RWPE1 (cell line): ENCODE results near the gene ASIC2.

Experiments
- CTCF ChIA-PET: fragments of 350-600 bp; sonication (Branson Sonifier 250); formaldehyde crosslinking; extraction: SDS; loops from one replicate; lab custom pipeline; 2021; lab: Yijun Ruan, JAX
- POLR2A ChIA-PET: fragments of 400-600 bp; formaldehyde crosslinking; extraction: SDS; loops from one replicate; lab custom pipeline; 2020; ENCODE audit warnings: antibody characterized with exemption; ENCODE audit not compliant: low non-redundant PET; lab: Yijun Ruan, JAX
- DNase-seq: peaks from one replicate; pipeline ENCODE4 v3.0.0; 2012; ENCODE audit warnings: low spot score
- H3K27ac ChIP-seq: fragments of 450-650 bp; 2 replicates; pipeline ENCODE4 v1.5.1; 2017
- CTCF ChIP-seq: fragments of 450-650 bp; conservative IDR thresholded peaks from 2 replicates; pipeline ENCODE4 v1.5.1; 2017; ENCODE audit warnings: low read depth, mild to moderate bottlenecking

Gene ASIC2

DNA sequence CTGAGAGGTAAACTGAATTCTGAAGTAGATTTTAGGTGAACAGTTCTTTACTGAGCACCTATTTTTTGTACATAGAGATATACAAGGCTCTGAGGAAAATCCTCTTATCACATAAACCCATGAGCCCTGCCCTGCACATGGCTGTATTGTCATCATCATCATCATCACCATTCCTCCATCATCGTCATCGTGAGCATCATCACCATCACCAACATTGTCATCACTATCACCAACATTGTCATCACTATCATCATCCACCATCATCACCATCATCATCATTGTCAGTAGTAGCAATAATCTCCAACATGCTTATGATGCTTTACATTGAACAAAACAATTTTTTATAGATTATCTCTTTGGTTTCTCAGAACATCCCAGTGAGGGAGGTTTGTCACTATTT, 20.7 kb downstream of the ASIC2 start:
- ChIA-PET POLR2A (no interaction called here), CTCF (interaction anchor here (0.6 kb wide), 3 partner anchors 218 to 1351 kb away, joined by 3 to 5 read pairs (median 4); no protein-coding TSS in a partner anchor)
- no peak overlapping the region for H3K27ac ChIP-seq
- no peak for DNase-seq
- no peak for TF ChIP-seq CTCF

DNA sequence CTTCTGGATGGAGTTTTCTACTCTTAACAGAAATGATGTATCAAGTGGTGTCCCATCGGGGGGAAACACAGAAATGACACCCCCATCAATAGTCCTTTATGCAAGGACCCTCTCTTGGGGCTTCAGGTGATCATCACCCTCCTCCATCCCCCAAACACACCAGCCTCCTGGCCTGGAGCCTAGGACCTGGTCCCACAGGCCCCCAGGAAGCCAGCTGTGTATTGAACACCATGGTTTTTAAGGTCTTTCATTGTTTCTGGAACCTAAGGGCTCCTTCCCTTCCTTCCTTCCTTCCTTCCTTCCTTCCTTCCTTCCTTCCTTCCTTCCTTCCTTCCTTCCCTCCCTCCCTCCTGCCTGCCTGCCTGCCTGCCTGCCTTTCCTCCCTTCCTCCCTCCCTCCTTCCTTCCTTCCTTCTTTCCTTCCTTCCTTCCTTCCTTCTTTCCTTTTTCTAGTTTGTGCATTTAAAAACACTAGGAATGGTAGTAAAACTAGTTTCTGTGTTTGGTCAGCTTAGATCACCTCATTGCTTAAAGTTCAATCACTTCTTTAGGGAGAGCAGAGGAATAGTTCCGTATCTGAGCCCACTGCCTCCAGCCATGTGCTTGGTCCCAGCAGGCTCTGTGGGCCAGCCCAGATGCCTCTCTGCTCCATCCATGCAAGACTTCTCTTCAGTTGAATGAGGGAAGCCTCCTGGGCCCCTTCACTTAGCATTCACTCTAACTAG, 23.6 kb downstream of the ASIC2 start:
- ChIA-PET CTCF (no interaction called here), POLR2A (no interaction called here)
- no peak for TF ChIP-seq CTCF
- DNase-seq: no peak
- no peak overlapping the region for H3K27ac ChIP-seq

GRCh38 chr17:33267851-33268548, 25.1 kb downstream of the ASIC2 start:
- no peak for TF ChIP-seq CTCF
- DNase-seq: no peak
- ChIA-PET CTCF (interaction anchor here (0.7 kb wide), 1 partner anchor 170 kb away, joined by 3 read pairs; no protein-coding TSS in a partner anchor), POLR2A (no interaction called here)
- peak overlapping the region; percentile 73 for H3K27ac ChIP-seq

GRCh38 chr17:33267271-33267790, 25.8 kb downstream of the ASIC2 start:
- POLR2A ChIA-PET: no interaction called here
- CTCF ChIA-PET: interaction anchor here (0.7 kb wide), 2 partner anchors 170 to 989 kb away, joined by 3 read pairs; no protein-coding TSS in a partner anchor

DNA sequence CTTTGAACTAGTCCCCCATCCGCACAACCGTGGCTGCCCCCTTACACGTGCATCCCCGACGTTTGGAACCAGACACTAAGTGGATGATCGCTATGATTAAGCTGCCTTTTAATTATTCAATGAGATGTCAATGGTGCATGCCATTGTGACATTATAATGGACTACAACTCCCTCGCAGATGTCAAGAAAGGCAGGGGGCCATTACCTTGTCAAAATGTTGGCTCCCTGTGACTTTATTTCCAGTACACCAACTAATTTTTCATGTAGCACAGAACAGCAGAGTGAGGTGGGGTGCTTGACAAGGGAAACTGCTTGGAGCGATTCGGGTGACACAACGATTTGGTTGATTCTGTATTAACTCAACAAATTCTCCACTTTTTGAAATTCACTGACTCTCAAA, 26.5 kb downstream of the ASIC2 start:
- no peak for DNase-seq
- CTCF ChIA-PET: interaction anchor here (0.7 kb wide), 1 partner anchor 990 kb away, joined by 3 read pairs; no protein-coding TSS in a partner anchor
- POLR2A ChIA-PET: no interaction called here
- no peak for TF ChIP-seq CTCF
- H3K27ac ChIP-seq: no peak overlapping the region

More at GRCh38 chr17:33267271-33267790, 25.8 kb downstream of the ASIC2 start:
- peak; percentile 91 for DNase-seq
- no peak for TF ChIP-seq CTCF
- peak overlapping the region; percentile 73 for H3K27ac ChIP-seq

GRCh38 chr17:33266116-33266515, 27.0 kb downstream of the ASIC2 start:
- ChIA-PET POLR2A (no interaction called here), CTCF (no interaction called here)
- TF ChIP-seq CTCF: no peak
- H3K27ac ChIP-seq: no peak overlapping the region
- no peak for DNase-seq
